Activated naive CD8-positive, alpha-beta T cell (primary cell): ENCODE data around the gene LRP1.

ENCODE experiments used
- H3K27ac Mint-ChIP-seq: one replicate; pipeline ENCODE4 v1.8.0; 2021; ENCODE audit warnings: mixed read lengths
- H3K27me3 Mint-ChIP-seq: one replicate; pipeline ENCODE4 v1.8.0; 2021; ENCODE audit warnings: mixed read lengths
- H3K36me3 Mint-ChIP-seq: one replicate; pipeline ENCODE4 v1.8.0; 2021; ENCODE audit warnings: mixed read lengths
- H3K4me1 Mint-ChIP-seq: one replicate; pipeline ENCODE4 v1.8.0; 2021; ENCODE audit warnings: low read depth, mixed read lengths
- H3K4me3 Mint-ChIP-seq: one replicate; pipeline ENCODE4 v1.8.0; 2021; ENCODE audit warnings: mild to moderate bottlenecking, mixed read lengths
- H3K9me3 Mint-ChIP-seq: one replicate; pipeline ENCODE4 v1.8.0; 2021; ENCODE audit warnings: low read depth, mixed read lengths

Gene LRP1

GRCh38 chr12:57134949-57135348 is 6.7 kb downstream of the LRP1 start:
- H3K36me3 Mint-ChIP-seq, result no peaks in the 10 kb centered on the region
- peaks cover 3% of the 10 kb centered on the region for H3K4me1 Mint-ChIP-seq
- H3K4me3 Mint-ChIP-seq, result no peak overlapping the region
- no peaks in the 10 kb centered on the region for H3K27me3 Mint-ChIP-seq
- H3K9me3 Mint-ChIP-seq, result no peaks in the 10 kb centered on the region
- no peak overlapping the region for H3K27ac Mint-ChIP-seq

DNA sequence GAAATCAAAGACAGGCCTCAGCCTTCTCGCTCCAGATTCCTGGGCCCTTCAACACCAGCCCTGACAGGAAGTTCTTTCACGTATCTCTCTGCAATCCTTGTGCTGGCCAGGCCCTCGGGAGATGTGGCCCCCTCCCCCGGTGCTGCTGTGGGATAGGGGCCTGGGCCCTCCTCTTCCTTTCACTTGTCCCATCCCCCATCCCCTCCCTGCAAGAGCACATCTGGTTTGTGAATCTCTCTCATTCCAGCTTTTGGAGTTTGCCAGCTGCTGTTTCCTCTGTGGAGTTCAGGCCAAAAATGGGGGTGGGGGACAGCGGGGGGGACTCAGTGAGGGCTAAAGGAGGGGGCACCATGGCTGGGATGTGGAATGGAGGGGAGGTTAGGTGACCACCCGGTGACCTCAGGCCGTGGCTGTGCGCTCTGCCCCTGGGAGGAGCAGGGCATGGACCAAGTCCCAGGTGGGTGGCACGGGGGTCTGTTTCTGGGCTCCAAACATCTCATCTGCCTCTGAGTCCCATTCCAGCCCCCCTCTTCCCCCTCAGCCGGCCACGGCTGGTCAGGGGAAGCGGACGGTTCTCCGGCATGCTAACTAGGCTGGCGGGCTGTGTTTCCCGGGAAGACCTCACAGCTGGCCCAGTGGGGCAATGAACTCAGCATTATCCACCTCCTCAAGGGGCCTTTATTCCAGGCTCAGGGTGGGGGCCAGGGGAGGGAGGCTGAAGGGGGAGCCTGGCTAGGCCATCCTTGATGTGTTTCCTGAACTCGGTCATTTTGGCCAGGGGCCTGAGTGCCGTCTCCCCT is 7.4 kb downstream of the LRP1 start:
- Mint-ChIP-seq H3K27me3 (no peaks in the 10 kb centered on the region), H3K36me3 (no peaks in the 10 kb centered on the region), H3K4me3 (no peak overlapping the region), H3K4me1 (peaks cover 3% of the 10 kb centered on the region), H3K27ac (no peak overlapping the region), H3K9me3 (no peaks in the 10 kb centered on the region)

- Mint-ChIP-seq H3K27ac (no peak overlapping the region), H3K4me1 (peaks cover 14% of the 10 kb centered on the region), H3K4me3 (no peak overlapping the region), H3K9me3 (no peaks in the 10 kb centered on the region), H3K27me3 (no peaks in the 10 kb centered on the region), H3K36me3 (no peaks in the 10 kb centered on the region)
Measured at GRCh38 chr12:57138526-57139272, 10.4 kb downstream of the LRP1 start.

DNA sequence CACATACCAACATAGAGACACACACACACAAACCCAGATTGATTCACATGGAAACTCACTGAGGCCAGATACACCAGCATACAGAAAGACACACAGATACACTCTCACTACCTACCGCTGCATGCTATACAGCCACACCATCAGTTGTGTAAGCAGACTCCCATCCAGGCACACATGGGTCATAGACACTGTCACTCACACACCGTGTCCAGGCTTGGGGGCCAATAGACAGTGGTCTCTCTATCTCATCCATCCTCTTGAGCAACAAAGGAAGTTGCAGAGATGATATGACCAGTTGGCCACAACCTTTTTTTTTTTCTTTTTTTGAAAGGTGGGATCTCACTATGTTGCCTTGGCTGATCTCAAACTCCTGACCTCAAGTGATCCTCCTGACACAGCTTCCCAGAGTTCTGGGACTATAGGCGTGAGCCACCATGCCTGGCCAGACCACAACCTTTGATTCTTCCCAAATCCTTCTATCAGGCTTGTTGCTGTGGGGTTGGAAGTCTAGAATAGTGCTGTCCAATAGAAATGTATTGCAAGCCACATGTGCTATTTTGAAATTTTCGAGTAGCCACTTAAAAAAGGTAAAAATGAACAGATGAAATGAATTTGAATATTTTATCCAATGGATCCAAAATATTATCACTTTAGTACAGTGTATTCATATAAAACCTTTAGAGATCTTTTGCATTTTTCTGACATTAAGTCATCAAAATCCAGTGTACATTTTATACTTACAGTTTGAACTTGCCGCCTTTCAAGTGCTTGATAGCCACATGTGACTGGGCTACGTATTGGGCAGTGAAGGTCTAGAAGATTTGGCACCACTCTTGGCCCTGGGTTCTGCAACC is 11.7 kb downstream of the LRP1 start:
- Mint-ChIP-seq H3K36me3 (no peaks in the 10 kb centered on the region), H3K27ac (no peak overlapping the region), H3K4me3 (no peak overlapping the region), H3K9me3 (no peaks in the 10 kb centered on the region), H3K4me1 (peaks cover 18% of the 10 kb centered on the region), H3K27me3 (no peaks in the 10 kb centered on the region)

- Mint-ChIP-seq H3K27me3 (no peaks in the 10 kb centered on the region), H3K4me3 (no peak overlapping the region), H3K9me3 (no peaks in the 10 kb centered on the region), H3K36me3 (no peaks in the 10 kb centered on the region), H3K27ac (no peak overlapping the region), H3K4me1 (peaks cover 18% of the 10 kb centered on the region)
Measured at GRCh38 chr12:57141249-57141648, 13.0 kb downstream of the LRP1 start.

GRCh38 chr12:57142121-57142520 is 13.8 kb downstream of the LRP1 start:
- Mint-ChIP-seq H3K4me3 (no peak overlapping the region), H3K4me1 (peaks cover 18% of the 10 kb centered on the region), H3K27me3 (no peaks in the 10 kb centered on the region), H3K27ac (no peak overlapping the region), H3K36me3 (no peaks in the 10 kb centered on the region), H3K9me3 (no peaks in the 10 kb centered on the region)

GRCh38 chr12:57142727-57143126 is 14.4 kb downstream of the LRP1 start:
- Mint-ChIP-seq H3K4me1 (peaks cover 18% of the 10 kb centered on the region), H3K27ac (no peak overlapping the region), H3K9me3 (no peaks in the 10 kb centered on the region)

DNA sequence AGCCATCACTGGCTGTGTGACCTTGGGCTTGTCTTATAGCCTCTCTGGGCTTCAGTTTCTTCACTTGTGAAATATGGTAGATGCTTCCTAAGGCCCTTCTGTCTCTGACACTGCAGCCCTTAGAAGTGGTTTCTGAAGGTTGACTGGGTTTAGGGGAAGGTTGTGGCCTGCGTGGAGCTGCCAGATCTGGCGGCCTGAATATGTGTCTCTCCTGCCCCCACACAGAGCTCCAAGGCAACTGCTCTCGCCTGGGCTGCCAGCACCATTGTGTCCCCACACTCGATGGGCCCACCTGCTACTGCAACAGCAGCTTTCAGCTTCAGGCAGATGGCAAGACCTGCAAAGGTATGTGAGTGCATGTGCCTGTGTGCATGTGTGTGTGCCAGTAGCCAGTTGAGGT is 15.2 kb downstream of the LRP1 start:
- no peaks in the 10 kb centered on the region for H3K9me3 Mint-ChIP-seq
- no peak overlapping the region for H3K27ac Mint-ChIP-seq
- peaks cover 18% of the 10 kb centered on the region for H3K4me1 Mint-ChIP-seq
- no peaks in the 10 kb centered on the region for H3K27me3 Mint-ChIP-seq
- no peak overlapping the region for H3K4me3 Mint-ChIP-seq
- H3K36me3 Mint-ChIP-seq, result no peaks in the 10 kb centered on the region

More at GRCh38 chr12:57142727-57143126, 14.4 kb downstream of the LRP1 start:
- Mint-ChIP-seq H3K27me3 (no peaks in the 10 kb centered on the region), H3K36me3 (no peaks in the 10 kb centered on the region), H3K4me3 (no peak overlapping the region)

DNA sequence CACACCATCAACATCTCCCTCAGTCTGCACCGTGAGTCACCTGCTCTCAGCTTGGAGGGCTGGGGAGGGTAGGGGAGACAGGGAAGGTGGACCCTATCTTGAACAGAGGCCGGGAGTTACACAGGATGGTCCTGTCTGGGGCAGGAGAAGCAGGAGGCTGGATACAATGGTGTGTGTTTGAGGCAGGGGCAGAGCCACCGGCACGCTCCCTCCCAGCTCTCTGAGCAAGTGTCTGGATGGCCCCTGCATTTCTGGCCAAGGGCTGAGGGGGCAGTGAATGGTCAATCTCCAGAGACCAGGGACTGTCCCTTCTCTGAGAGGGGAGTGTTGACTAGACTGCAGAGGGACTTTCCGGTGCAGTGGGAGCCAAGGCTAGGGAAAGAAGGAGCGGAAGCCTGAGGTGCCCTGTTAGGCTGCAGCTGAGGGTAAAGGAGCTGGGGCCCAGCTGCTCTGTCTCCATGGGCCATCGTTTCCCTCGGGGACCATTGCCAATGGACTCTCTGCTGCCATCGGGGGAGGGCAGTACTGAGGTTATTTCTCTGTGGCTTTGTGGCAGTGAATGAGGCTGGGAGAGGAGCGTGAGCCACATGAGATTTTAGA is 17.3 kb downstream of the LRP1 start:
- H3K36me3 Mint-ChIP-seq, result no peaks in the 10 kb centered on the region
- no peaks in the 10 kb centered on the region for H3K27me3 Mint-ChIP-seq
- H3K9me3 Mint-ChIP-seq, result no peaks in the 10 kb centered on the region
- peaks cover 18% of the 10 kb centered on the region for H3K4me1 Mint-ChIP-seq
- no peak overlapping the region for H3K27ac Mint-ChIP-seq
- no peak overlapping the region for H3K4me3 Mint-ChIP-seq

DNA sequence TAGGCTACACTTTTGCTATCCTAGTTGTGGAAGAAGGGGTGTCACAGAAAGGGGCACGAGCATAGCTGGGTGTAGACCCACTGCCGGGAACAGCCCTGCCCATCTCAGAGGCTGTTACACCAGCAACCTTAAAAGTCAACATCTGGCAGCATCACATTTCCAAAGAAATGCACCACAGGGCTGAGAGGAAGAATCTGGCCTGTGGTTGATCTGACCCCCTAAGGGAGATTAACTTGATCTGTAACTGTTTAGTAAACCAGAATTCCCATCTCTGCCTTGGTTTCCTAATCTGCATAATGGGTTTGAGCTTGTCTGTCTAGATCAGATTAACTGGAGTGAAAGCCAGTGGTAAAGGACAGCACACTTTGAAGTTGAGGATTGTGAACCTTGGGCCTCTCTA is 17.8 kb downstream of the LRP1 start:
- Mint-ChIP-seq H3K27ac (no peak overlapping the region), H3K4me1 (peaks cover 18% of the 10 kb centered on the region), H3K9me3 (no peaks in the 10 kb centered on the region), H3K36me3 (no peaks in the 10 kb centered on the region), H3K27me3 (no peaks in the 10 kb centered on the region), H3K4me3 (no peak overlapping the region)

DNA sequence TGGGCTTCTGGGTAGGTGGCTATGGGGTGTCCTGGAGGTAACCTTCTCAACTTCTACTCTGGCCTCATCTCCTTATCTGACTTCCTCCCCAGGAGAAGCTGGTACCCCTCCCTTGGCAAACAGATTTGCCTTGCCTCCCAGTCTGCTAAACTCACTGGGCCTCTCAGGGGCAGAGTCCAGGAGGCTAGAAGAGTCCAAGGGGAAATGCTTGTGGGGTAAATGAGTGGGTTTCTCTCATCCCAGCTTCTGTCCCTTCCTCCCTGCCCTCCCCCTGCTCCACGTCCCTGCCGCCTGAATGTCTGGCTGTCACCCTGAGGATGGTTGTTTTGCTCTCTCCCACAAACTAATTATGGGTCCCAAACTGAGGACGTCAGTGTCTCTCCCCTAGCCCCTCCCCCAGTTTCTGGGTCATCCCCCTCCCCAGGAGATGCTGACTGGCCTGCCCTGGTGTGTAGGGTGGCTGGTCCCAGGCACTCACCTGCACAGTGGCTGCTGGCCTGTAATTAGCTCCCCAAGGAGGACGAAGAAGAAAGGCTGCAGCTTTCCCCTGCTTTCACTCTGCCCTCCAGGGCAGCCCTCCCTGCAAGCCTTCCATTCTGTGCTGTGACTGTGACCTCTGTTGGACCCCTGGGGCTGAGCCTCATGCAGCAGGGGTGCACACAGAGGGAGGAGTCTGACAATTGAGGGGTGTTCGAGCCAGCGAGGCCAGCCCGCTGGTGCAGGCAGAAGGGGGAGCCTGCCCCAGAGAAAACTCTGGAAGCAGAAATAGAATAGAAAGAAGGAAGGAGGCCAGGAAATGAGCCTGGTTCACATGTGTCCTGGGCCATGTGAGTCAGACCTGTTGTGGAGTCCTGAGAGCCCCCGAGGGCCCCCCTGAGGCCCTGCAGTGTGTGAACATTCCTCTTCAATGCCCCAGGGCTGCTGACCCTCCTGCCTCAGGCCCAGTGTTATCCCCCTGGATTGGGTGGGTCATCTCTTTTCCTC is 19.0 kb downstream of the LRP1 start, which contains the start of gene LRP1-AS:
TSS of gene LRP1-AS (minus strand) at position 659 of the 984 bp plus-strand sequence.
- Mint-ChIP-seq H3K4me3 (no peak within 1 kb of the TSS), H3K27me3 (no peaks in the 10 kb centered on the region), H3K36me3 (no peaks in the 10 kb centered on the region), H3K4me1 (peaks cover 18% of the 10 kb centered on the region), H3K9me3 (no peaks in the 10 kb centered on the region), H3K27ac (no peak within 1 kb of the TSS)

GRCh38 chr12:57148469-57149244 is 20.4 kb downstream of the LRP1 start:
- Mint-ChIP-seq H3K36me3 (no peaks in the 10 kb centered on the region), H3K4me3 (no peak overlapping the region), H3K9me3 (no peaks in the 10 kb centered on the region), H3K27ac (no peak overlapping the region), H3K27me3 (no peaks in the 10 kb centered on the region), H3K4me1 (peaks cover 4% of the 10 kb centered on the region)

DNA sequence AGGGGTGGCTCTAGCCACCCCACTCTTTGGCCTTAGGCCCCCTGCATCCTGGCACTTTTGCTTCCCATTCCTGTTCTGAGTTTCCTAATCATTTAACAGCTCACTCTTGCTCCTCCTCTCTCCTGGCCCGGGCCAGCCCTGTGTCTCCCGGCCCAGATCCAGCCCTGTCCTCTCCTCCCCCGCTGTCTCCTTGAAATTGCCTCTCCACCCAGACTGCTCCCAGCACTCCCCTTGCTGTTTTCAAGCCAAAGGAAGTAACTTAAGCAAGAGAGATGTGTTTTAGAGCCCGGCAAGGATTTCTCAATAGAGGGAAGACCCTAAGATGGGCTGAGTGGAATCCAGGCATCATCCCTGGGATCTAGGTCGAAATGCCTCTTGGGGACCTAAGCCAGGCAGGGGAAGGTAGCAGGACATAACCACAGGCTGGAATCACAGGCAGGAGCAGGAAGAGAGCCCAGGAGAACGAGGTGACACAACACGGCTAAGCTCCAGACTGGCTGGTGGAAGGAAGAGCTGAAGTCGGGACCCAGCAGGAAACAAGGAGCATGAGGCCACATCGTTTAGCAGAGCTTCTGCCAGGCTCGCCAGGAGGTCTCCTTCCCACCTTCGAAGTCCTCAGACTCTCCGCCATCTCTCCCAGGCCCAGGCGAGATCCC is 21.1 kb downstream of the LRP1 start:
- Mint-ChIP-seq H3K9me3 (no peaks in the 10 kb centered on the region), H3K4me1 (peaks cover under 1% of the 10 kb centered on the region), H3K27ac (no peak overlapping the region), H3K36me3 (no peaks in the 10 kb centered on the region), H3K27me3 (no peaks in the 10 kb centered on the region), H3K4me3 (no peak overlapping the region)
